HG03025 (cell line): Measurements from ENCODE around the gene LRRC57.
"Not testable (repeated sequence)": the region's sequence is repeated elsewhere in the genome, so short reads cannot be mapped to it uniquely, and the experiment has no call there.

Experiments
- ATAC-seq: cut with Tn5 transposase; IDR thresholded peaks from one replicate; pipeline ENCODE4 v1.9.1; 2021; ENCODE audit warnings: mild to moderate bottlenecking, moderate library complexity; ENCODE audit not compliant: unreplicated experiment, low FRiP score

Gene LRRC57

GRCh38 chr15:42548249-42549031, at the start of gene LRRC57, which contains the start of gene HAUS2:
LRRC57 (minus strand) TSS chr15:42548793; CDS start chr15:42548434, 359 bp downstream.
HAUS2 (plus strand) TSS chr15:42548838; CDS start chr15:42548873, 35 bp downstream.
- peak; percentile 73 for ATAC-seq

- no peak for ATAC-seq
Observed at GRCh38 chr15:42595626-42596240, 47.1 kb upstream of the LRRC57 start.

GRCh38 chr15:42594095-42594494, 45.5 kb upstream of the LRRC57 start:
- no peak for ATAC-seq

- no peak for ATAC-seq
Observed at GRCh38 chr15:42593143-42593542, 44.5 kb upstream of the LRRC57 start.

- ATAC-seq = no peak
Observed at GRCh38 chr15:42592716-42593115, 44.1 kb upstream of the LRRC57 start.

- ATAC-seq = no peak
Observed at GRCh38 chr15:42591238-42591934, 42.8 kb upstream of the LRRC57 start.

- no peak for ATAC-seq
Observed at GRCh38 chr15:42590619-42591237, 42.1 kb upstream of the LRRC57 start.

GRCh38 chr15:42584031-42584765, 35.6 kb upstream of the LRRC57 start:
- no peak for ATAC-seq

GRCh38 chr15:42582569-42583375, 34.2 kb upstream of the LRRC57 start:
- no peak for ATAC-seq

GRCh38 chr15:42581272-42581730, 32.7 kb upstream of the LRRC57 start:
- ATAC-seq = peak; percentile 84

GRCh38 chr15:42578984-42579537, 30.5 kb upstream of the LRRC57 start:
- ATAC-seq = no peak

- no peak for ATAC-seq
Observed at GRCh38 chr15:42577514-42578031, 29.0 kb upstream of the LRRC57 start.

GRCh38 chr15:42576776-42577175, 28.2 kb upstream of the LRRC57 start:
- no peak for ATAC-seq

- no peak for ATAC-seq
Observed at GRCh38 chr15:42576040-42576594, 27.5 kb upstream of the LRRC57 start.

GRCh38 chr15:42575188-42576039, 26.8 kb upstream of the LRRC57 start, which contains the start of gene STARD9:
STARD9 (plus strand) TSS chr15:42575606; CDS start chr15:42575716, 110 bp downstream.
- peak; percentile 87 for ATAC-seq

GRCh38 chr15:42558739-42559138, 10.1 kb upstream of the LRRC57 start:
- no peak for ATAC-seq

GRCh38 chr15:42556550-42557207, 8.1 kb upstream of the LRRC57 start:
- ATAC-seq = not testable (repeated sequence)
